ENCODE measurements around the gene ZNF575. TPM values are rescaled to one million over a fixed set of nuclear protein-coding genes. Genes with fewer than 3 reads are reported as not detected.

Gene ZNF575
- total and polyA plus RNA-seq, 2 donors from 2014 or later = 2.8 to 3.1 TPM

DNA sequence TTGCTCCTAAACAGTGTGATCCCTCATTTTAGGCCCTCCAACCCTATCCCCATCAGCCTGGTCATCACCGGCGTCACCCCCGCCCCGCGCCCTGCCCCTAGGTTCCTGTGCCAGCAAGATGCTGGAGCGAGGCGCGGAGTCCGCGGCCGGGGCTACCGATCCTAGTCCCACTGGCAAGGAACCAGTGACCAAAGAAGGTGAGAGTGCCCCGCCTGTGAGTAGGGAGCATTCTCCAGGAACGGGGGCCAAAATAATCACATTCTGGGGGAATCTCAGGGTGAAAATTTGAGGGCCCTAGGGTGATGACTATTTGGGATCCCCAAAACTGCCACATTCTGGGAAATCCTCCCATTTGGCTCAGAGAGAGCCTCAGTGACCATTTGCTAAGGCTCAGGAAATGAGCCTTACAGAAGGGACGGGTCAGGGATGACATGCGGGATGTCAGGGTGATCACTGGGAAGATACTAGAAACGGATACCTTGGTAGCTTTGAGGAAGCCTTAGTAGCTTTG is 1.4 kb downstream of the ZNF575 start:
- no peaks in the 10 kb centered on the region for H3K27me3 ChIP-seq (ENCODE audit: control insufficient read depth, insufficient read depth, low read length)
- DNase-seq (no peak), FAIRE-seq (no peak)
- H3K27ac ChIP-seq (ENCODE audit: low read depth in 2 of 2, low read length in 2 of 2) = peak overlapping the region; percentile 41 to 63
- no peak overlapping the region for H3K9ac ChIP-seq (ENCODE audit: low read length in 3 of 3)
- no peaks in the 10 kb centered on the region for H3K9me3 ChIP-seq (ENCODE audit: control insufficient read depth in 2 of 3, insufficient read depth in 1 of 3, low read length in 3 of 3)
- intact Hi-C loops (cut with DNase I) = no loop called here
- peaks cover 0 to 17% (median 13%) of the 10 kb centered on the region in 3 donors for H3K4me1 ChIP-seq (ENCODE audit: control insufficient read depth in 2 of 3, insufficient read depth in 2 of 3, low read depth in 1 of 3, low read length in 3 of 3)
- TF ChIP-seq, protein P1, sequence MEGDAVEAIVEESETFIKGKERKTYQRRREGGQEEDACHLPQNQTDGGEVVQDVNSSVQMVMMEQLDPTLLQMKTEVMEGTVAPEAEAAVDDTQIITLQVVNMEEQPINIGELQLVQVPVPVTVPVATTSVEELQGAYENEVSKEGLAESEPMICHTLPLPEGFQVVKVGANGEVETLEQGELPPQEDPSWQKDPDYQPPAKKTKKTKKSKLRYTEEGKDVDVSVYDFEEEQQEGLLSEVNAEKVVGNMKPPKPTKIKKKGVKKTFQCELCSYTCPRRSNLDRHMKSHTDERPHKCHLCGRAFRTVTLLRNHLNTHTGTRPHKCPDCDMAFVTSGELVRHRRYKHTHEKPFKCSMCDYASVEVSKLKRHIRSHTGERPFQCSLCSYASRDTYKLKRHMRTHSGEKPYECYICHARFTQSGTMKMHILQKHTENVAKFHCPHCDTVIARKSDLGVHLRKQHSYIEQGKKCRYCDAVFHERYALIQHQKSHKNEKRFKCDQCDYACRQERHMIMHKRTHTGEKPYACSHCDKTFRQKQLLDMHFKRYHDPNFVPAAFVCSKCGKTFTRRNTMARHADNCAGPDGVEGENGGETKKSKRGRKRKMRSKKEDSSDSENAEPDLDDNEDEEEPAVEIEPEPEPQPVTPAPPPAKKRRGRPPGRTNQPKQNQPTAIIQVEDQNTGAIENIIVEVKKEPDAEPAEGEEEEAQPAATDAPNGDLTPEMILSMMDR (IDR thresholded peaks at IDR 0.05; ENCODE audit: borderline replicate concordance, extremely low read depth, insufficient read depth) = no peak
- H3K36me3 ChIP-seq (ENCODE audit: control insufficient read depth in 2 of 3, insufficient read depth in 3 of 3, low read length in 3 of 3) = peaks cover 0 to 5% (median 3%) of the 10 kb centered on the region in 3 donors
- peak overlapping the region in 2 of 3 donors; percentile 11 to 90 for H3K4me3 ChIP-seq (ENCODE audit: low read length in 3 of 3)

DNA sequence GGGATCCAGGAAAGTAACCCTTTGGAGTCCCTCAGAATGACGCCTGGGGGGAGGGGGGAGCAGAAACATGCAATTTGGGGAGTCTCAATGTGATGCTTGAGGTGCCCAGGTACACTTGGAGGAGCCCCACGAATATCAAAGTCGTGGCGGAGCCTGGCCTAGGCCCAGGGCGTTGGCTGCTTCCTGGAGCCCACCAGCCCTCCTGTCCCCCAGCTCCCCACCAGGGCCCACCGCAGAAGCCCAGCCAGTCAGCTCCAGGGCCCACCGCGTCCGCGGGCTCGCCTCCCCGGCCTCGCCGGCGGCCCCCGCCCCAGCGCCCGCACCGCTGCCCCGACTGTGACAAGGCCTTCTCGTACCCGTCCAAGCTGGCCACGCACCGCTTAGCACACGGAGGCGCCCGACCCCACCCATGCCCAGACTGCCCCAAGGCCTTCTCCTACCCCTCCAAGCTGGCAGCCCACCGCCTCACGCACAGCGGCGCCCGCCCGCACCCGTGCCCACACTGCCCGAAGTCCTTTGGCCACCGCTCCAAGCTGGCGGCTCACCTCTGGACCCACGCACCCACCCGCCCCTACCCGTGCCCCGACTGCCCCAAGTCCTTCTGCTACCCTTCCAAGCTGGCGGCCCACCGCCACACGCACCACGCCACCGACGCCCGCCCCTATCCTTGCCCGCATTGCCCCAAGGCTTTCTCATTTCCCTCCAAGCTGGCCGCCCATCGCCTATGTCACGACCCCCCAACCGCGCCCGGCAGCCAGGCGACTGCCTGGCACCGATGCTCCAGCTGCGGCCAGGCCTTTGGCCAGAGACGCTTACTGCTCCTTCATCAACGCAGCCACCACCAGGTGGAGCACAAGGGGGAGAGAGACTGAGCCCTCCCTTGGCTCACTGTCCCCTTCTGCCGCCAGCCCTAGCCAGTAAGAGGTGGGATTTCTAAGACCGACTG is 2.1 kb downstream of the ZNF575 start:
- intact Hi-C loops (cut with DNase I) = no loop called here
- no peak for FAIRE-seq
- no peak overlapping the region for H3K4me3 ChIP-seq (ENCODE audit: low read length in 3 of 3)

DNA sequence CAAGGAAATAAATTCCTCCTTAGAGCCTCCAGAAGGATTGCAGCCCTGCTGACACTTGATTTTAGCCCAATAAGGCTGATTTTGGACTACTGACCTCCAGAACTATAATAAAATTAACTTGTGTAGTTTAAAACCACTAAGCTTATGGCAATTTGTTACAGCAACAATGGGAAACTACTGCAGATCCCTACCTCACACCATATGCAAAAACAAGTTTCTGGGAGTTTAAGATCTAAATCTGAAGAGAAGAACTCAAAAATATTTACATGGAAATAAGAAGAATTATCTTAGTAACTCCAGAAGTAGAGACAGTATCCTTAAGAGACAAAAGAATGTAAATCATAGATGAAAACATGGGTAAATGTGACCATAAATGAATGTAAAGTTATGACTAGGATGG is 5.9 kb downstream of the ZNF575 start:
- FAIRE-seq = no peak
- TF ChIP-seq, protein P1 (IDR thresholded peaks at IDR 0.05; ENCODE audit: borderline replicate concordance, extremely low read depth, insufficient read depth) = no peak
- Histone ChIP-seq H3K27ac (ENCODE audit: low read depth in 2 of 2, low read length in 2 of 2) (no peak overlapping the region), H3K36me3 (ENCODE audit: control insufficient read depth in 2 of 3, insufficient read depth in 3 of 3, low read length in 3 of 3) (peaks cover 11 to 22% (median 17%) of the 10 kb centered on the region in 3 donors), H3K9ac (ENCODE audit: low read length in 3 of 3) (no peak overlapping the region), H3K9me3 (ENCODE audit: control insufficient read depth in 2 of 3, insufficient read depth in 1 of 3, low read length in 3 of 3) (no peaks in the 10 kb centered on the region), H3K27me3 (ENCODE audit: control insufficient read depth, insufficient read depth, low read length) (no peaks in the 10 kb centered on the region), H3K4me3 (ENCODE audit: low read length in 3 of 3) (no peak overlapping the region), H3K4me1 (ENCODE audit: control insufficient read depth in 2 of 3, insufficient read depth in 2 of 3, low read depth in 1 of 3, low read length in 3 of 3) (peaks cover 0 to 7% (median 5%) of the 10 kb centered on the region in 3 donors)
- intact Hi-C loops (cut with DNase I) = no loop called here
- DNase-seq = no peak

More for the DNA sequence above, 2.1 kb downstream of the ZNF575 start:
- Histone ChIP-seq H3K27ac (ENCODE audit: low read depth in 2 of 2, low read length in 2 of 2) (peak overlapping the region; percentile 41 to 63), H3K9ac (ENCODE audit: low read length in 3 of 3) (peak overlapping the region in 1 of 3 donors; percentile 4), H3K36me3 (ENCODE audit: control insufficient read depth in 2 of 3, insufficient read depth in 3 of 3, low read length in 3 of 3) (peaks cover 3 to 5% (median 5%) of the 10 kb centered on the region in 3 donors), H3K9me3 (ENCODE audit: control insufficient read depth in 2 of 3, insufficient read depth in 1 of 3, low read length in 3 of 3) (no peaks in the 10 kb centered on the region), H3K27me3 (ENCODE audit: control insufficient read depth, insufficient read depth, low read length) (no peaks in the 10 kb centered on the region), H3K4me1 (ENCODE audit: control insufficient read depth in 2 of 3, insufficient read depth in 2 of 3, low read depth in 1 of 3, low read length in 3 of 3) (peaks cover 0 to 17% (median 13%) of the 10 kb centered on the region in 3 donors)
- TF ChIP-seq, protein P1 (IDR thresholded peaks at IDR 0.05; ENCODE audit: borderline replicate concordance, extremely low read depth, insufficient read depth) = peak; percentile 49
- peak; percentile 84 to 91 (median 86) for DNase-seq
